HG03354 (cell line): ENCODE measurements around the gene PABPN1L.

Experiments used
- ATAC-seq: cut with Tn5 transposase; IDR thresholded peaks from one replicate; pipeline ENCODE4 v1.9.1; 2021; ENCODE audit warnings: mild to moderate bottlenecking; ENCODE audit not compliant: unreplicated experiment, poor library complexity, severe bottlenecking

Gene PABPN1L

GRCh38 chr16:88866151-88866920 lies at the start of gene PABPN1L:
TSS of gene PABPN1L (minus strand) at chr16:88866660. CDS start at chr16:88866606, 54 bp downstream.
- ATAC-seq, result no peak

- ATAC-seq, result no peak
Measured at GRCh38 chr16:88915639-88916327, 49.3 kb upstream of the PABPN1L start.

GRCh38 chr16:88914750-88915368 lies 48.4 kb upstream of the PABPN1L start:
- no peak for ATAC-seq

GRCh38 chr16:88913870-88914269 lies 47.4 kb upstream of the PABPN1L start:
- ATAC-seq, result no peak

- no peak for ATAC-seq
Measured at GRCh38 chr16:88913001-88913612, 46.6 kb upstream of the PABPN1L start.

GRCh38 chr16:88912556-88912955 lies 46.1 kb upstream of the PABPN1L start:
- ATAC-seq, result no peak

- ATAC-seq, result no peak
Measured at GRCh38 chr16:88911946-88912310, 45.5 kb upstream of the PABPN1L start.

- no peak for ATAC-seq
Measured at GRCh38 chr16:88911136-88911945, 44.9 kb upstream of the PABPN1L start.

- no peak for ATAC-seq
Measured at GRCh38 chr16:88910284-88911135, 44.0 kb upstream of the PABPN1L start.

GRCh38 chr16:88909431-88910210 lies 43.2 kb upstream of the PABPN1L start:
- ATAC-seq, result no peak

GRCh38 chr16:88908307-88908706 lies 41.8 kb upstream of the PABPN1L start:
- ATAC-seq, result no peak

- no peak for ATAC-seq
Measured at GRCh38 chr16:88907768-88908167, 41.3 kb upstream of the PABPN1L start.

- ATAC-seq, result no peak
Measured at GRCh38 chr16:88906535-88907105, 40.2 kb upstream of the PABPN1L start.

GRCh38 chr16:88906020-88906419 lies 39.6 kb upstream of the PABPN1L start:
- ATAC-seq, result no peak

- ATAC-seq, result no peak
Measured at GRCh38 chr16:88905563-88905962, 39.1 kb upstream of the PABPN1L start.

GRCh38 chr16:88904676-88905365 lies 38.4 kb upstream of the PABPN1L start:
- ATAC-seq, result no peak

- no peak for ATAC-seq
Measured at GRCh38 chr16:88903267-88903666, 36.8 kb upstream of the PABPN1L start.
